GM18511 (cell line): ENCODE results near the gene SNX25.
A peak's percentile ranks its signal among the peaks of the same experiment; 100 is the strongest.

Experiments
- ATAC-seq: cut with Tn5 transposase; IDR thresholded peaks from one replicate; pipeline ENCODE4 v1.9.1; 2021; ENCODE audit warnings: mild to moderate bottlenecking, moderate library complexity; ENCODE audit not compliant: unreplicated experiment

SNX25 gene

DNA sequence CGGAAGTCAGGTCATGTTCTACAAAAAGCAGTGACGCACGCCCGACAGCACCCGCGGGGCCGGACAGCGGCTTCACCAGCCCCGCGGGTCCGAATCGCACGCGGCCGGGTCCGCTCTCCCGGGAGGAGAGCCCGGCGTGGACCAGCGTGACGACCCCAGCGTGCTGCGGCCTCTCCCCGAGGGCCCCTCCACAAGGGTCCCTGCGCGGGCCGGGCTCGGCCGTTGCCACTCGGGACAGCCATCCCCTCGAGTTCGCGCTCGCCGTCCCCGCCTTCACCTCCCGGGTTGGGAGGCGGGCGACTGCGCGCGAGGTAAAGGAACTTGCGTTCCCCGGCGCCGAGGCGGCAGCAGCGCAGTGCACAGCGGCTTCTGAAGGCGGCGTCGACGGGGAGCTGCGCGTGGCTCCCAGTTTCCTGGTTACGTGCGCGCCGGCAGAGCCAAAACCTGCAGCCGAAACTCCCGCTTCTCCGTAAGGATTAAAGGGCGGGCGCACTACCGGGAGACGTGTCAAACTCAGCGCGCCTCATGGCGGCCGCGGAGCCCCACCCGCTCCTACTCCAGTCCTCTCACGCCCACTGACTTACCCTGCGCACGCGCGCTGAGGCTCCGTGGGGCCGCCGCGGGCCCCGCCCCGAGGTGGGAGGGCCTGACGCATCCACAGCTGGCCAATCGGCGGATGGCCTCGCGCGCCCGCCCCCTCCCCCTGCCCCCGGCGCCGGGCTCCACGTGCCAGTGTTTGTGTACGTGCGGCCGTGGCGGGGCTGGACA, 186.7 kb downstream of the SNX25 start:
- ATAC-seq, result peak; percentile 77

DNA sequence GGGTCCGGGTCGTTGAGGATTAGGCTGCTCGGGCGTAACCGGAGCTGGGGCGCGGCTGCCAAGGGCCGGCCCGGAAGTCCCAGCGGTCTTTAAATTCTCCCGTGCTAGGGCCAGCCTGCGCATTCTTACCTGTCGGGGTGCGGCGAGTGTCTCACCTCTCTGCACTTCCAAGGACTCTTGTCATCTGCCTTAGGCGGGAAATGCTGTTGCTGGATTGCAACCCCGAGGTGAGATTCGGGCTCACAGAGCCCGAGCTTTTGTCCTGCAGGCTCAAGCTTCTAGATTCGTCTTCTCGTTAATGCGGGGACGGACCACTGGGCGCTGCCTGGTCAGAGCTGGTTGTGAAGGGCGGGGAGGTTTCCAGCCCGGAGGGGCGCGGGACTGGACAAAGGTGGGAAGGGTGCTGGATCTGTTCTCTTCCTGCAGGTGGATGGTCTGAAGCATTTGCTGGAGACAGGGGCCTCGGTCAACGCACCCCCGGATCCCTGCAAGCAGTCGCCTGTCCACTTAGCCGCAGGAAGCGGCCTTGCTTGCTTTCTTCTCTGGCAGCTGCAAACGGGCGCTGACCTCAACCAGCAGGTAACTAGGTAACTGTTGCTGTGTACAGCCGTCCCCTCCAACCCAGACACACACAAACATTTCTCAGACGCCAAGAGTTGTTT, 187.5 kb downstream of the SNX25 start, which contains the start of gene ANKRD37:
TSS of gene ANKRD37 (plus strand) at position 118 of the 662 bp plus-strand sequence. CDS start at position 201, 83 bp downstream.
- no peak for ATAC-seq

DNA sequence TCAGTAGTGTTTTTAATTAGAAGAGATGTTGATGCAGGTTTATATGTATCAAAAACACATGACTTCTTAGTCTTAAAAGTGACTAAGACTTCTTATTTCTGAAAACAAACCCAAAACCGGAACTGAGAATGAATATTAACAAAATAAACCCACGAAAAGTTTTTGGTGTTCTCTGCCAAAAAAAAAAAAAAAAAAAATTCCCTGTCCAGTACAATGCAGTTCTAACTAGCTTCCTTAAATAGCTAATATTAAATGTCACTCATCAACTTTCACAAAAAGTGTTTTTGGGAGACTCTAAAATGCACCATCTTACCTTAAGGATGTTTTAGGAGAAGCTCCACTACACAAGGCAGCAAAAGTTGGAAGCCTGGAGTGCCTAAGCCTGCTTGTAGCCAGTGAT, 189.2 kb downstream of the SNX25 start:
- ATAC-seq, result no peak

DNA sequence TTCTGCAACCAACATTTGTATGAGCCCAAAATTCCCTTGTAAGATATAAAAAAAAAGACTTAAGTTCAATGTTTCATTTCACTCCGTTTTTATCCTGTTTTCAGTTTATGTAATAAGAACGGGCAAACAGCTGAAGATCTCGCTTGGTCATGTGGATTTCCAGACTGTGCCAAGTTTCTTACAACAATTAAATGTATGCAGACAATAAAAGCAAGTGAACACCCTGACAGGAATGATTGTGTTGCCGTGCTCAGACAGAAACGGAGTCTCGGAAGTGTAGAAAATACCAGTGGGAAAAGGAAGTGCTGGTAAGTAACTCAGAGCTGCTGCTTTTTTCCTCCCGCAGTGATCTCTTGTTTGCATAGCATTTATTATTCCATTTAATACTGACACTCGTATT, 190.1 kb downstream of the SNX25 start:
- ATAC-seq, result no peak

DNA sequence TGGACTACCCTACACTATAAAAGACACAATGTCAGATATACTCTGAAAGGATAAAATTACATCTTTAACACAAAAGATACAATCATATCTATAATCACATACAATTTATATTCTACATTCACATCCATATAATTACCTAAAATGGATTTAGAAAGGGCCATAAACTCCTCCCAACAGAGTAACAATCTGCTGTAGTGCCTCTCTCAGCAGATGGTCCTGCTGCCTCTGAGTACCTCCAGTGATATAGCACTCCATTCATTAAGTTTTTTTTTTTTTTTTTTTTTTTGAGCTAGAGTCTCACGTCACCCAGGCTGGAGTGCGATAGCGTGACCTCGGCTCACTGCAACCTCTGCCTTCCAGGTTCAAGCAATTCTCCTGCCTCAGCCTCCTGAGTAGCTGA, 194.6 kb downstream of the SNX25 start:
- ATAC-seq, result no peak

DNA sequence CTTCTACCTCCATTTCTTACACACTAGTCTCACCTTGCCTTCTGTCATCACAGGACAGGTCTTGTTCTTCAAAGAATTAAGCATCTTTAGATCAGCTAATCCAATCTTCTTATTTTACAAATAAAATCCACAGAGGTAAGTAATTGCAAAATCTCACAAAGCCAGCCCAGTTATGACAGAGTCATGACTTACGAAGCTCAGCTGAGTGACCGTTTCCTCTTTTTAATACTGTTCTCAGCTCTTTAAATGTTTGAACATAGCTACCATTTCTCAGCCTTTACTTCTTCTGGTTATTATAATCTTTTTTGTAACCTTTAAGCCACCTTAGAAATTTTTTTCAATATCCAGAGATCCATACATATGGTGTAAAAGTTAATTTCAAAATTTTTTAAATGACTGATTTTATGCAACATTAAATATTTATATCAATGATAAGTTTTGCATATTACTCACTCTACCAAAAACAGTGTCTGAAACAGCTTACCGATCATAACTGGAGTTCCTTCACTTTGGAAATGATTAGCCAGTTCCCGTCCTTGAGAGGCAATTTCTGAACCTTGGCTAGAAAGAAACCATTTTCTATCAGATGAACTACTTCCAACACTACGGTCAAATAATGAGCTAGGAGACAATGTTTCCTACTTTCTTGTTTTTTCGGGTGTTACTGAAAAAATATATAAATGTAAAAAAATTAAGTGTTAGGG, 196.1 kb downstream of the SNX25 start:
- peak; percentile 78 for ATAC-seq

DNA sequence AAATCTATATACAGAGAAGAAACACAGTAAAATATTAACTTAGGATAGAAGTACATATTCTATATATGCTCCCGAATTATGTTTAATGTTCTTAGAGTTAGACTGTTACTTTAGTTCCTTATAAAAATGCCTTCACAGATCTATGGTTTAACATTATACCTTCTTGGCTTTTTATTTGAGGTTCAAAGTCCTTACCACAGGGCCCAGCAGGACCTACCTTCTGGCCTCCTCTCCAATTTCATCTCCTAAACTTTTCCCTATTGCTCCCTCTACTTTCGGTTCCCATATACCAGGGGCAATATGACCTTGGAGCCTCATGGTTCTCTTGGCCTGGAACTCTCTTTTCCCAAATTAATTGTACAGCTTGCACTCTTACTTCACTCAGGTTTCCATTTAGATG, 199.0 kb downstream of the SNX25 start:
- no peak for ATAC-seq

DNA sequence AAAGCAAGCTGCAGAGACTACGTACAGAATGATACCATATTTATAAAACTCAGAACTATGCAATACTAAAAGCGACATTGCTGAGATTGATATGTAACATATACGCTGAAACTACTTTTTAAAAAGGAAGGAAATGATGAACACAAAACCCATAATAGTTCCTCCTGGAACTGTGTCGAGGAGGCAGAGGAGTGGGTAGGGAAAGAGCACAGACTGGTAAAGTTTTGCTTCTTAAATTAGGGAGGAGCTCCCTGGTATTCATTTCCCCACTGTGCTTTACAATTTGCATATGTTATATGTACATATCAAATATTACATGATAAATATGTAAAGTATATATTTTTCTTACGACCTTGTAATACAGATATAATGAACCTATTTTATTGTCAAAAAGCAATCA, 202.5 kb downstream of the SNX25 start:
- no peak for ATAC-seq

DNA sequence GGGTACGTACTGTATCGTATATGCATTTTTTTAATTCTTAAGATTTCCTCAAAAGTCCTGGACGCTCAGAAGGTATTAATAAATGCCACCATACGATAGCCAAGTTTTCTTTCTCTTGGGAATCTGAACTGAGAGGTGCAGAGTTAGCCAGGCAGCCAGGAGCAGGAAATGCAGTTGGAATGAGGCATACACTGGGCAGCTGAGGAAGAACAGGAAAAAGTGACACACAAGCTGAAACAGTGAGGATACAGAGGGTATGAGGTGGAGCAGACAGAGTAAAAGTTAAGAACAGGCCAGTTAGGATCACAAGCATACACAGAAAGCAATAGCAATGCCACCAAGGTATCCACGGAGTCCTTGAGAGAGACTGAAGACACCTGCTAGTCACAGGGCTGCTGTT, 203.0 kb downstream of the SNX25 start:
- no peak for ATAC-seq
